Measurements from ENCODE around the gene ONECUT2.
"Not testable (repeated sequence)": the region's sequence is repeated elsewhere in the genome, so short reads cannot be mapped to it uniquely, and the experiment has no call there.

ONECUT2 gene

DNA sequence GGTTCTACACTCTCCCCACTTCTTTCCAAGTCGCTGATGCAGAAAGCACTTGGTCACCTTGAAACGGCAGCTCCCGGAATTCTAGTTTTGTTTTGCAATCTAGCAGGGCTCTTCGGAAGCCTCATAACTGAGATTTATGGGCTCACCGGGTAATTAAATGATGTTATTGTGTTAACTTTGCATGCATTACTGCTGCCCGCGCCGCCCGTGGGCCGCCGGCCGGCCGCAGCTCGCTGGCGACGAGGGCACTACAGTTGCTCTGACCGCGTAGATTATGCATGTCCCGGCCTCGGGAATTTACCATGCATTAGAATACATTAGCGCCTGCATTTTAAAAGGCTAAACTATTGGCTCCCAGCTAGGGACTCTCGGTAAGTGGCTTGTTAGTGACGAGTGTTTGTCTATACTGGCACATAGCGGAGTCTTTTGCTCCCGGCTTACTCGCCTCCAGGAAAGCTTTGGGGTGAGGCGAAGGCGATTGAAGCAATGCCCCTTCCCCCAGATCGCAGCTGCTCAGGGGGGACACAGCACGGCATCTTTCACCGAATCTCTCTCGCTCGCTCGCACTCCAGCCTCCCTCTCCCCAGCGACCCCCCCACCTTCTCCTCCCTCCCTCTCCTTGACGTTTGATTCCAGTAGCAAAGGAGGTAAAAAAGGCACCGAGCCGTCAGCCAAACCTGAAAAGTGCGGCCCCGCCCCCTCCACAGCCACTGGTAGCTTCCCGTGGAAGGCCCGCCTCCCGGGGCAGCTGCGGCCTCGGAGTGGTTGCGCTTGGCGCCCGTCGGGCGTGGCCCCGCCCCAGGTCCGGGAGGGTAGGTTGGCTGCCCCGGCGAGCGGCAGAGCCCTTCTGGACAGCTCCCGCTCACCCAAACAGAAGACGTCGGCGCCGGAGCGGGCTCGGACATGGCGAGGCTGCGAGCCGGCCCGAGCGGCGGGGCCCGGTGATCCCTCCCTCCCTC lies at the start of gene ONECUT2:
Gene ONECUT2 (plus strand): TSS at position 839 of the 959 bp plus-strand sequence. CDS start 343 bp downstream, outside the sequence.
- DNase-seq, result peak; percentile 63

GRCh38 chr18:57389271-57389670 lies 45.9 kb upstream of the ONECUT2 start:
- no peak for DNase-seq

- no peak for DNase-seq
Measured at GRCh38 chr18:57390044-57390443, 45.1 kb upstream of the ONECUT2 start.

DNA sequence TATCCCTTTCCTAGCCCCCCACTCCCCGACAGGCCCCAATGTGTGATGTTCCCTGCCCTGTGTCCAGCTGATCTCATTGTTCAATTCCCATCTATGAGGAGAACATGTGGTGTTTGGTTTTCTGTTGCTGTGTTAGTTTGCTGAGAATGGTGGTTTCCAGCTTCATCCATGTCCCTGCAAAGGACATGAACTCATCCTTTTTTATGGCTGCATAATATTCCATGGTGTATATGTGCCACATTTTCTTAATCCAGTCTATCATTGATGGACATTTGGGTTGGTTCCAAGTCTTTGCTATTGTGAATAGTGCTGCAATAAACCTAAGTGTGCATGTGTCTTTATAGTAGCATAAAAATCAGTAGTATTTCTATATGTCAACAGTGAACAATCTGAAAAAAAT lies 40.4 kb upstream of the ONECUT2 start:
- not testable (repeated sequence) for DNase-seq

GRCh38 chr18:57396831-57397230 lies 38.3 kb upstream of the ONECUT2 start:
- not testable (repeated sequence) for DNase-seq

GRCh38 chr18:57397440-57398132 lies 37.6 kb upstream of the ONECUT2 start:
- DNase-seq, result no peak

- DNase-seq, result no peak
Measured at GRCh38 chr18:57404345-57404744, 30.8 kb upstream of the ONECUT2 start.

DNA sequence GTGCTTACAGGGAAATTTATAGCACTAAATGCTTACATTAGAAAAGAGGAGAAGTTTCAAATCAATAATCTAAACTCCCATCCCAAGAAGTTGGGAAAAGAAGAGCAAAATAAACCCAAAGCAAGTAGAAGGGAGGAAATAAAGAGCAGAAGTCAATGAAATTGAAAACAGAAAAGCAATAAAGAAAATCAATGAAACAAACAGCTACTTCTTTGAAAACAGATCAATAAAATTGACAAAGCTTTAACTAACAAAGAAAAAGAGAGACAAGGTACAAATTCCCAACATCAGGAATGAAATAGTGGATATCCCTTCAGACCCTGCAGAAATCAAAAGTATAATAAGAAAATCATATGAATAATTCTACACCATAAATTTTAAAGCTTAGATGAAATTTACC lies 25.5 kb upstream of the ONECUT2 start:
- no peak for DNase-seq

- no peak for DNase-seq
Measured at GRCh38 chr18:57410749-57411148, 24.4 kb upstream of the ONECUT2 start.

GRCh38 chr18:57416542-57416941 lies 18.6 kb upstream of the ONECUT2 start:
- no peak for DNase-seq

DNA sequence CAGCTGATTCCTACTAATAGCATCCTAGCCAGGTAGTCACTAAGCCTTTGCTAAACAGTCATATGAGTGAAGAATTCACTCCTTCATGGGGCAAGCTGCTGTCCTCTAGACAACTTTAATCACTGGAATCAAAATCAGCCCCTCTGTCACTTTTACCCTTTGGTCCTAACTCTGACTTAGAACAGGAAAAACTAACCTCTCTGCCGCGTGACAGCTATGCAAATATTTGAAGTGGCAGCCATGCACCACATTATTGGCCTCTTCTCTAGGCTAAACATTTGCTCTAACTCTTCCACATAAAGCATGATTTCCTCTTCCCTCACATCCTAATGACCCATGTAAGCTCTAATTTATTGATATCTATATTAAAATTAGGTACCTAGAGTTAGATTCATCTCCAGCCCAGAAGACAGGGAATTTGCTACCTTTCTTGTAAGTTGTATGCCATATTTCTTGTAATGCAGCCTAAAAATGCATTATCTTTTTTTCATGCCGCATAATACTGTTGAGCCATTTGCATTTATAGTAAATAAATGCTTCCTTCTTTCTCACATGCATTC lies 12.8 kb upstream of the ONECUT2 start:
- peak; percentile 34 for DNase-seq

DNA sequence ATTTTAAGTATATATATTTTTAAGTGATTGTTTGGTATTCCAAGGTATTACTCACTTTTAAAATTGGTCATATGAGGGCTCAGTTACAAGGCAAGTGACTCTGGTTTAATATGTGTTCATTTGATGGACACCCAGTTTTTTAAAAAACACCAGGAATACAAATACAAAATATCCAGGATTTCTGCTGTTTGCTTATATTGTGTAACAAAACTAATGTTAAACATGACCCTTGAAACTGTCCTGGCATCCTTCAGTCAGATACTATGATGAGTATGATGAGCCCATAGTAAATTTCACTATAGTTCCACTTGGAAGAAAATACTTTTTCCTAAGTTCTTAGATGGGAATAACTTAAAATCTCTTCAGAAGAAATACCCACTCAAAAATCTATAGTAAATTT lies 11.4 kb upstream of the ONECUT2 start:
- DNase-seq, result no peak

GRCh38 chr18:57425096-57425495 lies 10.1 kb upstream of the ONECUT2 start:
- DNase-seq, result no peak

DNA sequence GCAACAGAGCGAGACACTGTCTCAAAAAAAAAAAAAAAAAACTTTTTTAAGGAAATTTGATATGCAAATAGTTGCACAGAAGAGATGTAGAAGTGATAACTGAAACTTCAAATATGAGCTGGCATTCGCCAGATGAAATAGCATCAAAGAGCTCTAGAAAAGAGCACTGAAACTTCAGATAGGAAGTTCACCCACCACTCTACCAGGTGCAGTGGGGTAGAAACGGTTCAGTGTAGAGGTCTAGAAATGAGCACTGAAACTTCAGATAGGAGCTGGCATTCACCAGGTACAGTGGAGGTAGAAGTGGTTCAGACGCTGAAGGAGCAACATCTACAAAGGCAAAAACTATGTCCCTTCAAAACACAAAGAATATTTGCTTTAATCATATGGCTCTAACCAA lies 9.0 kb upstream of the ONECUT2 start:
- DNase-seq, result no peak

DNA sequence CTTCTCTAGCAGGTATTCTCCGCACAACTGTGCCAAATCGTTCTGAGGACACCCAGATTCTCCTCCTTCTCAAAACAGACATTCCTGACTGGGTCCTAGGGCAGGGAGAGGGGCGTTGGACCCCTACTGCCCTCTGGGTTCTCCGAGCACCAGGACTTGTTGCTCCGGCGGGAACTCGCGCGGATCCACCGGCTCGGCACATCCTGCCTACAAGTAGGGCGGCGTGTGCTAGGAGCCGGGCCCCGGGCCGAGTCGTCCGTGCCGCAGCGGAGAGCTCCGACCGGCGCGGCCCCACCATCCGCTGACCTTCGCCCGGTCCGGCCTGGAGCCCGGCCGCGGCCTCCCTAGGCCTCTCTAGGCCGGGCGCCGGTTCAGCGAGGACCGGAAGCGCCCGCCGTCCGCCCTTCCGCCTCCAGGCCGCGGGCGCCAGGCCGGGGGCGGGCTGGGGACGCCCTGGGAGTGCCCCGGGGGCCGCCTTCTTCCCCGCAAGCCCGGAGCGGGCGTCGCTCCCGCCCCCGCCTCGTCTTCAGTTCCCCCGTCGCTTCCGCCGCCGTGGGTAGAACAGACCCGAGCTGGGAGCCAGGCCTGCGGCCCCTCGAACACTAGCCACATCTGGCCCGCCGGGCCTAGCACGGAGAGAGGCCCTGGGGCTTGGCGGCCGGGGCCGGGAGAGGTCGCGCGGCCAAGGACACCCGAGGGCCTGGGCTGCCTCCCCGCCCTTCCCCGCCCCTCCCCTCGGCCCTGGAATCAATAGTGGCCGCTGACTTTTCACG lies 7.6 kb upstream of the ONECUT2 start:
- no peak for DNase-seq

- DNase-seq, result no peak
Measured at GRCh38 chr18:57428221-57429150, 6.7 kb upstream of the ONECUT2 start.

DNA sequence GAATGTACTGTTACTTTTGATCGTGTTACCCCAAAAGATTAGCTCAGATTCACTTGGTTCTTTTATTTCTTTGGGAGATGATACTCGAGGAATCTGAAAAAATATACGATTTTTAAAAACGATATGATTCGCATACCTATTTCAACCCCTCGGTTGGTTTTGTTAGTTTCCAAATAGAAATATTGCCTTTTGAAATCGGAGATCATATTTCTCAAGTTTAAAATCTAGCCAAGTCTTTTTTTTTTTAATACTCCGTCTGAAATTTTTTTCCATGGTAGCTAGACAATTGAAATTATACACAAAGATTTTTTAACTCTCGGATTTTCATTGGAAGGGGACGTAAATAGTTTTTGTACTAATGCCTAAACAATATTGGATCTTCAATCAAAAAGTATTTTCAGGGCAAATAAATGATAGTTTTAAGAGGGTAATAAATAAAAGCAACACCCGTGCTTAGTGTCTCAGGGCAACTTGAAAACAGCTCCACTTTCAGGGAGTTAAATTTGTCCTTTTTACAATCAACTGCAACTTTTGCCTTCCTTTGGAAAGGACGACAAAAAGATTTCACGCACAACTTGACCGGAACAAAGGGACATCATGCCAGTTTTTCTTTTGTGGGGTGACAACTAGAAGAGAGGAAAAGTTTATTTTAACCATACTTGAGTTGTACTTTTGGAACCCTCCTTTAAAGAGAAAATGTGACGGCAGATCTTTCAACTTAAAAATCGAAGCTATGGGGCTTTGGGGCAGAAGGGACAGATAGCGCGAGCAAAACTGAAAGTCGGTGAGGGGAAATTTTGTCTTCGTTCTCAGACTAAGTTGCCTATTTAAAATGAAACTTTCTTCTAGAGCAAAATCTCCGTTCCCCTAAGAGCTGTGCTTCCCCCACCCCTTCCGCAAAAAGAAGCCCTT lies 5.8 kb upstream of the ONECUT2 start:
- no peak for DNase-seq

DNA sequence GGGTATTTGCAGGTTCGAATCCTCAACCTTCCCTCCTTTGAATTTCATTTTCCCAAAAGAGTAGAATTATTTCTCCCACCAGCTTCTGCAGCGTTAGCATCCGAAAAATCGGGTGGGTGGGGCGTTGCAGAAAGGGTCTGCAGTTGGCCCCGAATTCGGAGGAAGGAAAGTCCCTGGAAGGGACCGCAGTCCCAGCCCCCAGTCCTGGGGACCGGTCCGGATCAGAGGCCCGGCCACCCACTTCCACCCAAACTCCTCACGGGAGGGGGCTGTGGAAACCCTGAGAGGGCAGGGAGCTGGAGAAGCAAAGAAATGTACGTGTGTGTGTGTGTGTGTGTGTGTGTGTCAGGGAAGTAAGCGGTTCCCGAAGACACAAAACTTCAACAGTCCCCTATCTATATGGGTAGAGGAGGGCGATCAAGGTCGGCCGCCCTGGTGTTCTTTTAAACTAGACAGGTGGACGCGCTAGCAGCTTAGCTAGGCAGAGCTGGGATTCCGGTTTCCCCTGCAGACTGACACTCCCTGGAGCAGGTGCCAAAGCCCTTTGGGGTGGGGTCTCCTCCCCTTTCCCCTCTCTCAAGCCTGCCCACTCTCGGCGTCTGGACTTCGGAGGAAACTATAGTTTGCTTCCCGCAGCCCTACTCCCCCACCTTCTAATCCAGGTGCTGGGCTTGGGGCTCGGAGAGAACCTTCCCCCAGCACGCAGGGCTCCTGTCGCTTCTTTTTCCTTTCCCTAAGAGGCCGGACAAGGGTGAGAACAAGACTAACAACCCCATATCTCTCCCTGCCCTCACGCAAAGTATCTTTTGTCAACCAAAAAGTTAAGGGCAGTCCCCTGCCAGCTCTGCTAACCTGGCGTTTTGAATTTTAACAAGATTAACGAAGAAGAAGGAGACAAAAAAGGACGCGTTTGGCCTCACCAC lies 4.8 kb upstream of the ONECUT2 start:
- no peak for DNase-seq

- no peak for DNase-seq
Measured at GRCh38 chr18:57431002-57431382, 4.2 kb upstream of the ONECUT2 start.
